ENCODE data around the gene RAPGEF1.
"Not testable (repeated sequence)": the region's sequence is repeated elsewhere in the genome, so short reads cannot be mapped to it uniquely, and the experiment has no call there.

RAPGEF1 gene

DNA sequence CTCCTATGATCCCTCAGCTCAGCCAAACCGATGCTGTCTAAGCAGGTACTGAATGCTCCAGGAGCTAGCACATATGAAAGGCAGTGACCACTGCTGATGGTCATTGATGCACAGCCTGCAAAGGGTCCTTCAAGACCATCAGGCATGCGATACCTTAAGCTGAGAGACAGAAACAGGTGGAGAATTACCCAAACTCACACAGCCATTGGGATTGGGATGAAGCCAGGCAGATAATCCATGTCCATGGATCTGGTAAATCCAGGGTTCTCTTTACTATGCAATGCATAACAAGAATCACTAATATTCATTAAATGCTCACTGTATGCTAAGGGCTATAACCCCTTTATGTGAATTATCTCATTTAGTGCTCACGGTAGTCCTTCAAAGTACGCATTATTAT, 36.2 kb downstream of the RAPGEF1 start:
- DNase-seq, result no peak

DNA sequence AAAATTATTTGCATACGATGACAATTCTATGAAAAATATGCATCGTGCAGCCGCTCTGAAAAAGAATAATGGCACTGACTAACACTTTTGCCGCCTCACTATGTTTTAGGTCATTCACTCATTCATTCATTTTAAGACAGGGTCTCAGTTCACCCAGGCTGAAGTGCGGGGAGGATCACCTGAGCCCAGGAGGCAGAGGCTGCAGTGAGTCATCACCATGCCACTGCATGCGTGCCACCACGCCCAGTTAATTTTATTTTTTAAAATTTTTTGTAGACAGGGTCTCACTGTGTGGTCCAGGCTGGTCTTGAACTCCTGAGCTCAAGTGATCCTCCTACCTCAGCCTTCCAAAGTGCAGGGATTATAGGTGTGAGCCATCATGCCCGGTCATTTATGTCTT, 37.0 kb downstream of the RAPGEF1 start:
- no peak for DNase-seq

DNA sequence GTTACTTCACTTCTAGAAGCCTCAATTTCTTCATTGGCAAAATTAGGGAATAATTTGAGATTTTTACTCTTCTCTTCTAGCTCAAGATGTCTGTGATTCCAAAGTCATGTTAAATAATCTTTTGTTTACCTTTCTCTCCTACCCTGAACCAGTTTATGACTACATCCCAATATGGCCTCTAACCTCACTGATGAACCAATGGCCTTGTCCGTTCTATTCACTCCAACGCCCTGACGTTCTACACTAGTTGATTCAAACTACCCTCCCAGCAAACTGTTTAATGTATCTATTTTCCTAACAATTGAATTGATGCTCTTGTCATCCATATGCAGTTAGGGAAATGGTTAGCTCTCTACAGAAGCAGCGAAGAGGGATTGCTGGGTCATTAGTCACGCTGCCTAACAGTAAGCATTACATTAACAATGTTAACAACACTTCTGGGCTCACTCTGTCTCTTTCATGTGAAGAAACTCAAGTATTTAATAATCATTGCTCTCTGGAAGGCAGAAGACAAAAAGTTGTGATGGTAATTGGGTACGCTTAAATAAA, 38.0 kb downstream of the RAPGEF1 start:
- no peak for DNase-seq

DNA sequence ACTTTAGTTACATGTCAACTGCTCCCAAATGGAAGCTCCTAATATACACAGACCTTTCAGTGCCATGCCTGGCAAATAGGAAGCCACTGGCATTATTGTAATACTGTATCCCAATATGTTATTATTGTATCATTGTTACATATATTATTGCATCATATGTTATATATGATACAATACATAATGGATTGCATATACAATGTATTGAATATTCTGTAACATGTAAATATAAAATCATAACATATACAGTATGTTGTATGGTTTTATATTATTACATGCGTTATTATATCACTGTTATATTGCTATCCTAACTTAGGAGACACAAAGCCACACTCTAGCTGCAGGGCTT, 38.5 kb downstream of the RAPGEF1 start:
- DNase-seq, result no peak

DNA sequence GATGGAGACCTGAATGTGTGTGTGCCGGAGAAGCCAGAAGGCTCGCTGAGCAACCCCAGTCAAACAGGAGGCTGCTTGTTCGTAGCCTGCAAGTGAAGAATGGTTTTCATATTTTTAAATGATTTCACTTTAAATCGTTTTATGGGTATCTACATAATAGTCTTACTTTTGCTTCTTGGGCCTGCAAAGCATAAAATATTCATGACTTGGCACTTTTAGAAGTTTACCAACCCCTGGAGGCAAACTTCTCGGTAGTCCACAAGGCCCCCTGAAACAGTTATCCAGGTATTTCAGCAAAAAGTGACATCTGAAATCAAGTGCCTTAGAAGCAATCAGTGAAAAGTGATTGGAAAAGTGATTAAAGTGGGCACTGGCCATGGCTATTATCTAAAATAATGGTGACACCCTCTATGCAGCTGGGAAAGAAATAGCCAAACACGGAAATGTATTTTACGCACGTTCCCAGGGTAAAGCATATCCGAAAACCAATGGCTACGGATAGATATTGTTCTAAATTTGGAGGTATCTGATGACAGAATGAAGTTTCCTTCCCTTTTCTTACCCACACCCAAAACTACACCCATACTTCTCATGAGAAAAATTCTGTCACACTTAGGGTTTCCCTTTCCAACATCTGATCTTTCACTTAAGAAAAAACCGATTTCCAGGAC, 39.0 kb downstream of the RAPGEF1 start:
- no peak for DNase-seq

DNA sequence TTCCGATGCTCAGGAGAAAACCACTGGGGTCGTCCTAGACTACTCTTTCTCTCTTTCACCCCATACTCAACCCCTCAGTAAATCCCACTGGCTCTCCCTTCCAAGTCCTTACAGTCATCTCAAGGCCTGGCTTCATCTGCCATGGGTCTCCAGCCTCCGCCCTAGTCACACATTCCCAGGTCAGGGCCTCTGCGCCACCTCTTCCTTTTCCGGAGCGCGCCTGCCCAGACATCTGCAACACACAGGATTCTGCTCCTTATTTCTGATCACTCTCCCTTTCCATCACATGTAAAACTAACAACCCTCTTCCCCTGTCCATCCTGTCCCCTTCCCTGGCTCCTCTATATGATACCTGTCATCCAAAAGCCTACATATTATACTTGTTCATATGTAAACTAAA, 39.8 kb downstream of the RAPGEF1 start:
- DNase-seq, result no peak

DNA sequence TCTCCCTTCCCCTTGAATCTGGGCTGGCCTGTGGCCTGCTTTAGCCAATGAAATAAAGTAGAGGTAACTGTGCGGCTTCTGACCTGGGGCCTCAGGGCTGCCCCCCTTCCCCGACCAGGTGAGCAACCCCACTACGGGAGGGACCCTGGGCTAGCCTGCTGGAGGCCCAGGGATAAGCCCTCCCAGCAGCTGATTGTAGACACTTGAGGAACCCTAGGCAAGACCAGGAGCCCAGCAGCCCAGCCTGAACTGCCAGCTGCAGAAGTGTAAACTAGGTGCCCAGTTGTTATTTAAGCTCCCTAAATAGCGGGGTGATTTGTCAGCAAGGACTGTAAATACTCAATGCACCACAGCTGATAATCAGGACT, 41.3 kb downstream of the RAPGEF1 start:
- DNase-seq, result no peak

DNA sequence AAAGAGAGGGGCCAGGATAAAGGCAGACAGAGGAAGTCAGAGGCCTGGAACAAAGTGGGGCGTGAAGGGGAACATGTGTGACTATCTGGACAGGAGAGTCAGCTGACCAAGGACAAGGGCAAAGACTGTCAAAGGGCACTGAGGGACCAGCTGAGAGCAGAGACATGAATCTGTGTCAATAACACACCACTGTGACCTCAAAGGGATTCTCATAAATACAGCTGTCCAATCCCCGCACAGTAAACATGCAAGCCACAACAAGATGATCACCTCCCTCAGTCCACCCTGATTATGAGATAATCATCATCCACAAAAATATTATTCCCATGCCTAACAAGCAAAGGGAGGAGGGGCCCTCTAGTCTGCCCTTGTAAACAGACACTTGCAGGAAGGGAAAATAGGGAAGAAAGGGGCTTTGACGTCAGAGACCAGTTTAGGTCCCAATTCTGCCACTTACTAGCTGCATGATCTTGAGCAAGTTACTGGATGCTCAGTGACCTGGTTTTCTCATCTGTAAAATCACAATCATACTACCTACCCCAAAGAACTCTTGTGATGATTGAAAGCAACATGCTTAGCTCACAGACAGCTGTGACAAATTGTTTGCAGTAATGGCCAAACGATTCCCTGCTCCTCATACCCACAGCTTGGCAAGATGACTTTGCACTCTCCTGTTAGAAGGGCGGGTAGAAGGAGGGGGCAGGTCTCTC, 41.8 kb downstream of the RAPGEF1 start:
- DNase-seq, result no peak

DNA sequence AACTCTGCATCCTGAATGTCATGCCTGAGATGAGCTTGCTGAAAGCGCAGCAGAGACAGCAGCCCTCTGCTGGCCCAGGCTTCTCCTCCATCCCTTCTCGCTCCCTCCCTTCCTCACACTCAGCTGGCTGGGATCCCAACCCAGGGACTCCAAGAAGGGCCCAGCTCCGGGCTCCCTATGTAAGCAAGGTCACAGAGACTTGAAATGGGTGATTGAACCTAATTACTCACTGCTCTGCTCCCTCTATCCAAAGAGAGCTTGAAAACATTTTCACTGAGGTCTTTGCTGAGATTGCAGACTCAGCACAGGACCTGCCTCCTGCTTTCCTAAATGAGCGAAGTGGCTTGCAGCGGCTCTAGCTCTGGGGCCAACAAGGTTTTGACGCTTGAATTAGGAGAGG, 42.8 kb downstream of the RAPGEF1 start:
- DNase-seq, result no peak

DNA sequence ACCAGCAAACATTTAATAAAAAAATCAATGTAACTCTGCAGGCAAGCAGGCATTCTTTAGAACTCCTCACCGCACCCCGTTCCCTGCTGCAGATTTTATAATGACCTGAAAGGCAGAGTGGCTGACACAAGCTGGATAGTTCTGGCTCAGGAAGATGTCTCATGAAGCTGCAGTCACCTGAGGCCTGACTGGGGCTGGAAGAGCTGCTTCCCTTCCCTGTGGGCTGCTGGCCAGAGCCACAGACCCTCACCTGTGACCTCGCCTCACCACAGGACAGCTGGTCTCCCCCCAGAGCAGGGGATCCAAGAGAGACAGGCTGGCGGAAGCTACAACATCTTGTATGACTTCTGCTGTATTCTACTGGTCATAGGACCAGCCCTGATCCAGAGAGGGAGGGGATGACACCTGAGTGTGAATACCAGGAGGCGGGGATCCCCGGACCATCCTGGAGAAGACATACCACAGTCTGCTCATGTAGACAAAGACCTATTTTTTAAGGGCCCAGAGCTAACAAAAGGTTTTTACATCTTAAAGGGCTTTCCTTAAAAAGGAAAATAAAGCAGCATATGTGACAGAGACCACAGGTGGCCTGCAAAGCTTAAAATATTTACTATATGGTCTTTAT, 43.9 kb downstream of the RAPGEF1 start:
- no peak for DNase-seq

DNA sequence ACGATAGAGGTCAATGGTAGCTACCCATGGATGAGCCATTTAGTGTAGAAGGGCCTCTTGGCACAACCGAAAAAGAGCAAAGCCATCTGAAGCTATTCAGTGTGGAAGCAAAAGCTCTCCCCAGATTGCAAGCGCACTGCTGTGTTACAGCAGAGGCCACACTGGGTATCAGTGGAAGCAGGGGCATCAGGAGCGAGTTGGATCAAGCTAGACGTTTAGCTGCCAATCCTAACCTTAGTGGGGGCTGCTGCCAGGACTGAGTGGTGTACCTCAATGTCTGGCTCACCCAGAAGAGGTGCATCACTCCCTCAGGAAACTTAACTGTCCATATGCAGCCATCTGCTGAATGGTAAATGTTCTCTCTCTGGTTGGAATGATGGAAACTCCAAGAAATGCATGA, 44.5 kb downstream of the RAPGEF1 start:
- no peak for DNase-seq

DNA sequence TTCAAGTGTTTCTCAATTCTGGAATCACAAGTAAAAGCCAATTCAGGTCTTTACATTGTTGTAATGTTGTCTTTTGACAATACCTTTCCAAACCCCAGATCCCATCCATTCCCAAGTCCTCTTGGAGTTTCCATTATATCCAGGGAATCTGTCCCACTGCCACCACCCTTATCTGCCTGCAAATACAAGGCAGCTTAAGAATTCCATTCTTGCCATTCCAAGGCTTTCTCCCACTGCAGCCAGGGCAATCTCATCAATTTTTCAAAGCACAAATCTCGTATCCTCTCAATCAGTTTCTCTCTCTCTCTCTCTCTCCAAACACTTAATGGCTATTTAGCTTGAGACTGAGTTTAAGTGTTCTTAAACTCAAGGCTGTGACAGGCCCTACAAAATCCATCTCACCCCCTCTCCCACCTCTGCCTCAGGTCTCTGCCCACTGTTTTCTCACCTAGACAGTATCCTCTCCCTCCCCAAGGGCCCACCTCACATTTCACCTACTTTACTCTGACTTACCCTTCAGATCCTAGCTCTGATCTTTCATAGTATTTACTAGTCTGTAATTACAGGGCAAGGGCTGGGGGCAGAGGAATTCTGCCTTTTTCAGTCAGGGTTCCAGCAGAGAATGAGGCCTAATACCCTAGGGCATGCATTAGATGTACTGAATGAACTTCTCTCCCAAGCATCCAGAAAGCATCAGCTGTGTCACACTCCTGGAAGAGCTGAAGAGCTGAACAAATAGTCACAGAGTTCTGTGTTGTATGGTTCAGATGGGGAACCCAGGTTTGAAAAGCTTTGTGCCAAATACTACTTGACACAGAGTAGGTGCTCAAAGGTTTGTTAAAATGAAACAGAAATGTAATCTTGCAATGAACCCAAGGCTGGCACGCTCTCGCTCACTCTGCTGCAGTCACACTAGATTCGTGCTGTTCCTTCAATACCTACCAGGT, 46.0 kb downstream of the RAPGEF1 start:
- no peak for DNase-seq

DNA sequence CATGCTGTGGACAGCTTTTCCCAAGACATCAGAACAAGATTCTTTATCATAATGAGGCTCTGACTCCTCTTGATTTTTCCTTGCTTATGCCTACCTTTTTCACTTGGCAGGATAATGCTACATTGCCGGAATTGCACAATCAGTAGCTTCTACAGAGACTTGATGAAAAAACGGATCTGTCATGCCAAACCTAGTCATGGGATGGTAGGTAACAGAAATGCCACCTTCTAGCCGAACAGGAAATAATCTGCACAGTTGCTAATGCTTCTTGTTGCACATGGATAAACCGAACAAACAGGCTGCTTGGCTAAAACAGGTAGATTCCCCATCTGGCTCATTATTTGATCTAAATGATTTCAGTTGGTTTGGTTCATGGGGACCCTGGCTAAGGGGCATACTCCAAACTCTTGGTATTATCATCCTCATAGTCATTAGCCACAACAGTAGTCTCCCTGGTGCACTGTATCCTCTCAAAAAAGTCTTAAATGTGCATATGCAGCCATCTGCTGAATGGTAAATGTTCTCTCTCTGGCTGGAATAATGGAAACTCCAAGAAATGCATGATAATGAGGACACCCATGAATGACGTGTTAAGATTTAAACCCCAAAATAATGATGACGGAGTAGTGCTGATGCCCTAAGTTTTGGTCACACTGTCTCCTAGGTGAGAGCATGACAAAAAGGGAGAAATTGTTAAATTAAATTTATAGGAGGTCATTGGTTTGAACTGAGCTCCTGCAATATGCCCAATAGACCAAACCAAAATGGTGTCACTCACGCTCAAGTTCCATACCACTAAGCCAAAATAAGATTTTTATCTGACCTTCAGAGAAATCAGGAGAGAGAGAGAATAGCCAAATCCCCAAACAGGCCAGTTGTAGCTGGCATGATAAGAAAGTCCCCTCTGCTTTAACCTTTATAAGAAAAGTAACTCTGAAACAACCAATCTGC, 47.0 kb downstream of the RAPGEF1 start:
- DNase-seq, result no peak

DNA sequence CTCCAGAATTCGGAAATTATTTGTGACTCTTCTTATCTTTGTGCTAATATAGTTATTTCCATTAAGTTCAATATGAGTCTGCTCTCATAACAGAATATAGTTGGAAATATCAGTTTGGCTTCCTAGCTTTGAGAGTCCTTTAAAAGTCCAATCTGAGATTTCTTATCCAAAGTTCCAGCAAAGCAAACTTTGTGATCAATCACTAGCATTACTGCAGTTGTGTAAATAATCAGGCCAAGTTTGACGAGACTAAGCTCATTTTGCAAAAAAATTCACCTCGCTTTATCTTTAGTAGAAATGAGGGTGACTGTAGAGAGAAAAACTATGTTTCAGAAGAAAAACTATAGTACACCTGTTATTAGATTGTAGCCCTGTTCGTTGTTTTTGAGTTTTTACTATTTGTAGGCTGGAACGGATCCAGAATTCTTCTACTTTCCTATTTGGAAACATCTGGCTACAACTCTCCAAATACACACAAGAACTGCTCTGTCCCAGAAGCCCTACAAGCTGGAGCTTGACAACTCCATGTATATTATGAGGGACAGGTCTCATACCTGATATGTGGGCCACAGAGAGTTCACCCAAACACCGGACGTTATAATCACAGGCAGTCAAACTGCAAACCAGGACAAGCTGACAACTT, 47.8 kb downstream of the RAPGEF1 start:
- no peak for DNase-seq

DNA sequence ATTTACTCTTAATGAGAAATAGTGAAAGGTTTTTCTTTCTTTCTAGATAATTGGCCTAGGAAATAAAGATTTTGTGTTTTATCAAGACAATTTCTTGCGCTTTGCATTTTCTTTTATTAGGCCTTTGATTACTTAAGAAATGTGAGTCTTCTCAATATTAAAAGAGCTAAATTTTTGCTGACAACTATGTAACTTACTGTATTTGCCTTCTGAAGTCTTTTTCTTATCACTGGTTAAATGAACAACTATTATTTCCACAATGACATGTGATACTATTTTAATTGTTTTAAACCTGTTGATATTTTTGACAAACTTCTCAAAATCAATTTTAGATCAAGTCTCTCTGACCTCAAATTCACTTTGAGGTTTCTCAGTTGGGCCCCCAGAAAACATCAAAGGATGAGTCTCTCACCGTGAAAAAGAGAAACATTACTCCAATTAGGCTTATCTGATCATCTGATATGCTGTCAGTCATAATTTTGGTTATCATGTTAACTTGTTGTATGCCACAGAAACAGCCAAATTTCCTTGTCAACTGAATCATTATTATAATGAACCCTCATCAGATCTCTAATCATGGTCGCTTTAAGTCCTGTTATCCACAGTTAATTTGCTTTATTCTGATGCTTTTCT, 48.8 kb downstream of the RAPGEF1 start:
- DNase-seq, result no peak

DNA sequence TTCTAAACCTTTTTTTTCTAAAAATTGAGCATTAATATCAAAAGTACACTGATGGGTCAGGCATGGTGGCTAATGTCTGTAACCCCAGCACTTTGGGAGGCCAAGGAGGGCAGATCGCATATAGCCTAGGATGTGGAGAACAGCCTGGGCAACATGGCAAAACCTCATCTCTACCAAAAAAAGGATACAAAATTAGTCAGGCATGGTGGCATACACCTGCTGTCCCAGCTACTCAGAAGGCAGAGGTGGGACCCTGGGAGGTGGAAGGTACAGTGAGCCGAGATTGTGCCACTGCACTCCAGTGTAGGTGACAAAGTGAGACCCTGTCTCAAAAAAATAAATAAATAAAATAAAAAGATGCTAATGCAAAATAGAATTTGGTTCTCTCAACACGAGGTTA, 49.4 kb downstream of the RAPGEF1 start:
- DNase-seq, result no peak

DNA sequence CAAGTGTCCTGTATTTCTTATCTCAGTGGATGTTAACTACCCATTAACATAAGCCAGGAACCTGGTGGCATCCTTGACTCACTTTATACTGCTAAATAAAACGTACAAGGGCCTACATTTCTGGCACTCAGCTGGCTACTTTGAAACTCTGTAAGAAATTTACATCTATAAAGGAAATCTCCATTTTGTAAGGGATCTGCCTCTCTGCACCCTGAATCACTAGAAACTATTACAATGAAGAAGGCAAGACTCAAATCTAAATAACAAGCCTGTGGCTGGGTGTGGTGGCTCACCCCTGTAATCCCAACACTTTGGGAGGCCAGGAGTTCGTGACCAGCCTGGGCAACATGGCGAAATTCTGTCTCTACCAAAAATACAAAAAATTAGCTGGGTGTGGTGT, 51.5 kb downstream of the RAPGEF1 start:
- DNase-seq, result no peak

DNA sequence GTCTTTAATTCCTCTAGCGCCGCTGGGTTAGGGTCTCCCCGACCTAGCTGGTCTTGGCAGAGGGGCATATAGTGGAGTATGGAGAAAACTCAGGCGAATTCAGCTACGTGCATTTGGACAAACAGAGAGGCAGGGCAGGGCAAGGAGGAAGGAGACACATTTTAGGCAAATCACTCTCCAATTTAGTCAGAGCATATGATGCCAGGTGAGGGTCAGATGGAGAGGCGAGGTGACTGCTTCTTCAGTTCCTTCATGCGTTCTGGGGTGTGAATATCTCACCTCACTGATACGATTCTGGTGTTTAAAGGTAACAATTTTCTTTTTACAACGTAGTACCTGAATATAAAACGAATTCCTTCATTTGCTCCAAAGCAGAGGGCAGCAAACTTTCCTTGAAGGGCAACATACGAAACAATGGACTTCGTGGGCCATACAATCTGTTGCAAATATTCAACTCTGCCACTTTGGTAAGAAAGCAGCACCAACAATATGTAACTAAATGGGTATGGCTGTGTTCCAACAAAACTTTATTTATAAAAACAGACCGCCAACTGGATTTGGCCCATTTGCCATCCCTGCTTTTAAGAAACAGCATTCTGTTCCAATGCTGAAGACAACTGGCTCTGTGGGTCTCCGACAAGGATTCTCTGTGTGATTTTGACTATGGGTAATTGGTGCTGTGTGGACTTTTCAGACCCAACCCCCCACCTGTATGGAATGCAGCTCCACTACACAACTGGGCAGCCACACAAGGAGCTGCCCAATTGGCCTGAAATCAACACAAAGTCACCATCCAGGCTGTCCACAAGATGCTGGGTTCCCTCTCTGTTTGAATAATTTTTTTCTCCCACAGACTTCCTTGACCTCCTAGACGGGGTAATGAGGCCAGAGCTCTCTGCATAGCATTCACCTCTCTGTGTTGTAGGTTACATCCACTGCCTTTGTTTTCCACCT, 53.8 kb downstream of the RAPGEF1 start:
- no peak for DNase-seq

DNA sequence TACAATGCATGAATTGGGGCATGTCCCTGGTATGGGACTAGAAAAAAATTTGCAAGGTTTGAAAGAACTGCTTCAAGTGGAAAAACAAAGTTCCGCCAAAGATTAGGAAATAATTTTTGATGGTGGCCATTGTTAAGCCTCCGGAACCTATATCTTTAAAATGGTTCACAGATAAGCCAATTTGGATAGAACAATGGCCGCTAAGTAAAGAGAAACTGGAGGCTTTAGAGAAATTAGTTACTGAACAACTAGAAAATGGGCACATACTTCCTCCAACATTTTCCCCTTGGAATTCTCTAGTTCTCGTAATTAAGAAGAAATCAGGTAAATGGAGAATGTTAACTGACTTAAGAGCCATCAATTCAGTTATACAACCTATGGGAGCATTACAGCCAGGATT, 56.8 kb downstream of the RAPGEF1 start:
- DNase-seq, result not testable (repeated sequence)

DNA sequence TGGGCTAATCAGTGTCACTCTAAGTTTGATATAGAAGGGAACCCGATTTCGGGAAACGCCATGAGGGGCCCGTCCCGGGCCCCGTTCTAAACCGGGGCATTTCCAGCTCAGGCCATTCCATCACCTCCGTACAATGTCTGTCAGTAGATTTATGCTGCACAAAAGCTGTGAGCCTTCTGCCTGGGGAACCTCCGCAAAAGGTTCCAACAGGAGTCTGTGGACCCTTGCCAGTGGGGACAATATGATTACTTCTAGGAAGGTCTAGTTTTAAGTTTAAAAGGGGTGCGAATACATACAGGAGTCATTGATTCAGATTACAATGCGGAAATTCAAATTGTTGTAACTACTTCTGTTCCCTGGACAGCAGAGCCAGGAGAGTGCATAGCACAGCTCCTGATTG, 57.6 kb downstream of the RAPGEF1 start:
- no peak for DNase-seq

Measured in activated gamma-delta T cell treated with Interleukin-2 at 50 U/mL for 16 hours (primary cell).